ENCODE data around the gene ATP1B1. TPM values are rescaled to one million over a fixed set of nuclear protein-coding genes. Genes with fewer than 3 reads are reported as not detected.

Gene ATP1B1
- total and polyA plus RNA-seq, 2 of the 13 experiments (the other 11 are each of a cell fraction or from before 2014, with no cell fraction given): 134 to 135 TPM

DNA sequence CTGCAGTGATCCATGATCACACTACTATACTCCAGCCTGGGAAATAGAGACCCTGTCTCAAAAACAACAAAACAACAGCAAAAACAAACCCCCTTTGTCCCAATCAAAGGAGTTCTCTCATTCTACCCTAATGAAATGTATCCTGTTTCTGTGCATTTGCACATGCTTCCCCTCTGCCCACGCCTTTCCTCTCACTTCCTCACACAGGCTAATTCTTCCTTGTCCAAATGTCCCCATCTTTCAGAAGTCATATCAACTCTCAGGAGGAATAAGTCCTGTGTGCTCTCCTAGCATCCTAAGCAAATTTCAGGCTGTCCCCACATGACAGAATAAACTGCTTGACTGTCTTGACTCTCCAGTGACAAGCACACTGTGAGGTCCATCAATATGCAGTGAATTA lies 8.1 kb upstream of the ATP1B1 start:
- intact Hi-C loops (cut with micrococcal nuclease; ENCODE audit: unreplicated experiment): no loop called here
- no peak overlapping the region for H3K4me3 ChIP-seq (replicated peaks in 1 of 3; ENCODE audit: insufficient read depth in 1 of 3, low read depth in 2 of 3, low read length in 3 of 3)
- WGBS (ENCODE audit: low lambda C conversion rate): 83% methylated on average over 1 of the region's 1 CpG
- CTCF ChIA-PET (ENCODE audit: low intra/inter-chr PET ratio, low total read pairs): no interaction called here
- in situ Hi-C loops (cut with HindIII; ENCODE audit: extremely low pct_ligation_motif_present, low pct_unique_long_range_greater_than_20kb): no loop called here
- H4K20me1 ChIP-seq (ENCODE audit: insufficient read depth, low read length): no peaks in the 10 kb centered on the region
- H3K4me2 ChIP-seq (ENCODE audit: low read depth, low read length): no peak overlapping the region
- TF ChIP-seq, protein P1, sequence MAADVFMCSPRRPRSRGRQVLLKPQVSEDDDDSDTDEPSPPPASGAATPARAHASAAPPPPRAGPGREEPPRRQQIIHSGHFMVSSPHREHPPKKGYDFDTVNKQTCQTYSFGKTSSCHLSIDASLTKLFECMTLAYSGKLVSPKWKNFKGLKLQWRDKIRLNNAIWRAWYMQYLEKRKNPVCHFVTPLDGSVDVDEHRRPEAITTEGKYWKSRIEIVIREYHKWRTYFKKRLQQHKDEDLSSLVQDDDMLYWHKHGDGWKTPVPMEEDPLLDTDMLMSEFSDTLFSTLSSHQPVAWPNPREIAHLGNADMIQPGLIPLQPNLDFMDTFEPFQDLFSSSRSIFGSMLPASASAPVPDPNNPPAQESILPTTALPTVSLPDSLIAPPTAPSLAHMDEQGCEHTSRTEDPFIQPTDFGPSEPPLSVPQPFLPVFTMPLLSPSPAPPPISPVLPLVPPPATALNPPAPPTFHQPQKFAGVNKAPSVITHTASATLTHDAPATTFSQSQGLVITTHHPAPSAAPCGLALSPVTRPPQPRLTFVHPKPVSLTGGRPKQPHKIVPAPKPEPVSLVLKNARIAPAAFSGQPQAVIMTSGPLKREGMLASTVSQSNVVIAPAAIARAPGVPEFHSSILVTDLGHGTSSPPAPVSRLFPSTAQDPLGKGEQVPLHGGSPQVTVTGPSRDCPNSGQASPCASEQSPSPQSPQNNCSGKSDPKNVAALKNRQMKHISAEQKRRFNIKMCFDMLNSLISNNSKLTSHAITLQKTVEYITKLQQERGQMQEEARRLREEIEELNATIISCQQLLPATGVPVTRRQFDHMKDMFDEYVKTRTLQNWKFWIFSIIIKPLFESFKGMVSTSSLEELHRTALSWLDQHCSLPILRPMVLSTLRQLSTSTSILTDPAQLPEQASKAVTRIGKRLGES (CRISPR knock-in tag; IDR thresholded peaks at IDR 0.05; ENCODE audit: borderline replicate concordance): no peak
- TF ChIP-seq MYNN (CRISPR knock-in tag; IDR thresholded peaks at IDR 0.05; ENCODE audit: low read depth) (no peak), ZNF160 (CRISPR knock-in tag; IDR thresholded peaks at IDR 0.05) (no peak), ZNF788 (CRISPR knock-in tag; IDR thresholded peaks at IDR 0.05; ENCODE audit: borderline replicate concordance) (no peak), NFRKB (IDR thresholded peaks at IDR 0.05) (no peak), MAFG (CRISPR knock-in tag; IDR thresholded peaks at IDR 0.05) (no peak), ARNT (IDR thresholded peaks at IDR 0.05) (no peak), NCOA5 (CRISPR knock-in tag; IDR thresholded peaks at IDR 0.05) (no peak), RARG (CRISPR knock-in tag; IDR thresholded peaks at IDR 0.05; ENCODE audit: low read depth) (no peak), MED13 (CRISPR knock-in tag; IDR thresholded peaks at IDR 0.05) (no peak), NFE2L2 (IDR thresholded peaks at IDR 0.05; ENCODE audit: low read length) (no peak), ZBTB7B (CRISPR knock-in tag; IDR thresholded peaks at IDR 0.05) (no peak), SRY (CRISPR knock-in tag; IDR thresholded peaks at IDR 0.05) (no peak)
- TF ChIP-seq, protein P2, sequence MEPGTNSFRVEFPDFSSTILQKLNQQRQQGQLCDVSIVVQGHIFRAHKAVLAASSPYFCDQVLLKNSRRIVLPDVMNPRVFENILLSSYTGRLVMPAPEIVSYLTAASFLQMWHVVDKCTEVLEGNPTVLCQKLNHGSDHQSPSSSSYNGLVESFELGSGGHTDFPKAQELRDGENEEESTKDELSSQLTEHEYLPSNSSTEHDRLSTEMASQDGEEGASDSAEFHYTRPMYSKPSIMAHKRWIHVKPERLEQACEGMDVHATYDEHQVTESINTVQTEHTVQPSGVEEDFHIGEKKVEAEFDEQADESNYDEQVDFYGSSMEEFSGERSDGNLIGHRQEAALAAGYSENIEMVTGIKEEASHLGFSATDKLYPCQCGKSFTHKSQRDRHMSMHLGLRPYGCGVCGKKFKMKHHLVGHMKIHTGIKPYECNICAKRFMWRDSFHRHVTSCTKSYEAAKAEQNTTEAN (CRISPR knock-in tag; conservative IDR thresholded peaks at IDR 0.05): no peak
- TF ChIP-seq, protein P3, sequence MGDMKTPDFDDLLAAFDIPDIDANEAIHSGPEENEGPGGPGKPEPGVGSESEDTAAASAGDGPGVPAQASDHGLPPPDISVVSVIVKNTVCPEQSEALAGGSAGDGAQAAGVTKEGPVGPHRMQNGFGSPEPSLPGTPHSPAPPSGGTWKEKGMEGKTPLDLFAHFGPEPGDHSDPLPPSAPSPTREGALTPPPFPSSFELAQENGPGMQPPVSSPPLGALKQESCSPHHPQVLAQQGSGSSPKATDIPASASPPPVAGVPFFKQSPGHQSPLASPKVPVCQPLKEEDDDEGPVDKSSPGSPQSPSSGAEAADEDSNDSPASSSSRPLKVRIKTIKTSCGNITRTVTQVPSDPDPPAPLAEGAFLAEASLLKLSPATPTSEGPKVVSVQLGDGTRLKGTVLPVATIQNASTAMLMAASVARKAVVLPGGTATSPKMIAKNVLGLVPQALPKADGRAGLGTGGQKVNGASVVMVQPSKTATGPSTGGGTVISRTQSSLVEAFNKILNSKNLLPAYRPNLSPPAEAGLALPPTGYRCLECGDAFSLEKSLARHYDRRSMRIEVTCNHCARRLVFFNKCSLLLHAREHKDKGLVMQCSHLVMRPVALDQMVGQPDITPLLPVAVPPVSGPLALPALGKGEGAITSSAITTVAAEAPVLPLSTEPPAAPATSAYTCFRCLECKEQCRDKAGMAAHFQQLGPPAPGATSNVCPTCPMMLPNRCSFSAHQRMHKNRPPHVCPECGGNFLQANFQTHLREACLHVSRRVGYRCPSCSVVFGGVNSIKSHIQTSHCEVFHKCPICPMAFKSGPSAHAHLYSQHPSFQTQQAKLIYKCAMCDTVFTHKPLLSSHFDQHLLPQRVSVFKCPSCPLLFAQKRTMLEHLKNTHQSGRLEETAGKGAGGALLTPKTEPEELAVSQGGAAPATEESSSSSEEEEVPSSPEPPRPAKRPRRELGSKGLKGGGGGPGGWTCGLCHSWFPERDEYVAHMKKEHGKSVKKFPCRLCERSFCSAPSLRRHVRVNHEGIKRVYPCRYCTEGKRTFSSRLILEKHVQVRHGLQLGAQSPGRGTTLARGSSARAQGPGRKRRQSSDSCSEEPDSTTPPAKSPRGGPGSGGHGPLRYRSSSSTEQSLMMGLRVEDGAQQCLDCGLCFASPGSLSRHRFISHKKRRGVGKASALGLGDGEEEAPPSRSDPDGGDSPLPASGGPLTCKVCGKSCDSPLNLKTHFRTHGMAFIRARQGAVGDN (CRISPR knock-in tag; IDR thresholded peaks at IDR 0.05): no peak
- FAIRE-seq (no peak), ATAC-seq (no peak), DNase-seq (ENCODE audit: low spot score) (no peak)
- H3K4me1 ChIP-seq (ENCODE audit: insufficient read depth, low read length): peaks cover 44% of the 10 kb centered on the region
- no TSS peak for BruUV-seq (replicated peaks)
- H3K9ac ChIP-seq (ENCODE audit: insufficient read depth, low read depth, low read length): no peak overlapping the region
- no peak overlapping the region for H3K27ac ChIP-seq (ENCODE audit: extremely low read length, insufficient read depth, low read length)
- H3K79me2 ChIP-seq (ENCODE audit: insufficient read depth, low read length): no peaks in the 10 kb centered on the region
- no peaks in the 10 kb centered on the region for H3K9me3 ChIP-seq (ENCODE audit: low read length)
- H3K27me3 ChIP-seq (ENCODE audit: control insufficient read depth in 1 of 2, insufficient read depth in 2 of 2, low read length in 2 of 2): no peaks in the 10 kb centered on the region
- no peaks in the 10 kb centered on the region for H3K36me3 ChIP-seq (replicated peaks in 1 of 2; ENCODE audit: control insufficient read depth in 1 of 2, insufficient read depth in 2 of 2, low read length in 2 of 2)
- H2AFZ ChIP-seq (ENCODE audit: low read length): no peak overlapping the region
- POLR2A ChIA-PET: no interaction called here
